HG03521 (cell line): ENCODE data around the gene GRID2.
A peak's percentile ranks its signal among the peaks of the same experiment; 100 is the strongest.

ENCODE experiments used
- ATAC-seq: cut with Tn5 transposase; IDR thresholded peaks from one replicate; pipeline ENCODE4 v1.9.1; 2021; ENCODE audit warnings: mild to moderate bottlenecking, moderate library complexity; ENCODE audit not compliant: unreplicated experiment

The GRID2 gene

DNA sequence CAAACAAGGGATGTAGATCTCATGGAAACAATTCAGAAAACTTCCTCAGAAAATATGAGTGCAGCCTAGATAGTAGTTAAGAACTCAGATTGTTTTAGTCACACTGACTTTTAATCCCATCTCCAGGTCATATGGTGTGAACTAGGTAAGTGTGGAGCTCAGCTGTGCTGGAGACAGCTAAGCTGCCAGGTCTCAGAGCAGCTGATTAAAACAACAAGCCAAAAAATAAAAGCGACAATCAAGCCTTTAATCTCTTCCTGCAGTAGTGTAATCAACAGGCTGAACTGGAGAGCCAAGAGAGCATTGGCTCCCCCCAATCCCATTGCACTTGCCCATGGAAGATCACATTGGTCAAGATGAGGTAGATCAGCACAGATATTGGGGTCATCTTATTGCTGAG is 1426.5 kb downstream of the GRID2 start:
- ATAC-seq, result no peak

DNA sequence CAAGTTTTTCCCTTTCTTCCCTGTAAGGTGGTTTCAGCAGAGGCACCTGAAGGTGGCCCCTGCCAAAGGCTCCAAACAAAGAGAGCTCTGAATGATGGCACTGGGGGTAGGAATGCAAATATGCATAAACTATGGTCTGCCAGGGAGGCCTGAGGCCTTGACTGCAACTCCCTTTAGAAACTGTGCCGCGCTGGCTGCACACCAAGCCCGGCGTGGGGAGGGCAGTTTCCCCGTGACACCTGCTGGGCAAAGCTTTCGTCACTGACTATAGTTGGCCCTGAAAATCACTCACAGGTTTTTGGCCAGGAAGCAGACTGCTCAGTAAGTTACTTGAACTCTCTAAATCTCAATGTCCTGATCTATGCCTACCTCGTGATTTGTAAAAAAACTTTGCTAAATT is 1427.0 kb downstream of the GRID2 start:
- ATAC-seq, result no peak

- no peak for ATAC-seq
Observed at GRCh38 chr4:93731456-93731855, 1427.7 kb downstream of the GRID2 start.

GRCh38 chr4:93732509-93732908 is 1428.7 kb downstream of the GRID2 start:
- no peak for ATAC-seq

- no peak for ATAC-seq
Observed at GRCh38 chr4:93740890-93741289, 1437.1 kb downstream of the GRID2 start.

DNA sequence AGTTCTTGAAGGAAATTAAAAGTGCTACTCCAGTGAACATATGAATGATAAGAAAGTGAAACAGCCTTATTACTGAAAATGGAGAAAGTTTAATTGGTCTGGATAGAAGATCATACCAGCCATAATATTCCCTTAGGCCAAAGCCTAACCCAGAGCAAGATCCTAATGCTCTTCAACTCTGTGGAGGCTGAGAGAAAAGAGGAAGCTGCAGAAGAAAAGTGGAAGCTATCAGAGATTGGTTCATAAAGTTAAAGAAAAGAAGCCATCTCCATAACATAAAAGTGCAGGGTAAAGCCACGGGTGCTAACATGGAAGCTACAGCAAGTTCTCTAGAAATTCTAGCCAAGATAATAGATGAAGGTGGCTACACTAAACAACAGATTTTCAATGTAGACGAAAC is 1439.3 kb downstream of the GRID2 start:
- ATAC-seq, result no peak

DNA sequence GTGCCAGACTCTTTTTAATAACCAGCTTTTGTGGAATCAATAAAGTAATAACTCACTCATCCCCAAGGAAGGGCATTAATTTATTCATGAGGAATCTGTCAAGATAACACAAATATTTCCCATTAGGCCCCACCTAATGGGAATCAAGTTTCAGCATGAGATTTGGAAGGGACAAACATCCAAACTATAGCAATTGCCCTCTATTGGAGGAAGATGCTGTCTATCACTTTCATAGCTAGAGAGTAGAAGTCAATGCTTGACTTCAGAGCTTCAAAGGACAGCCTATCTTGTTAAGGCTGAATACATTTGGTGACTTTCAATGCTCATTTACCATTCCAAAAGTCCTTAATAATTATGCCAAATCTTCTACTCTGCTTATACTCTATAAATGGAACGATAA is 1439.9 kb downstream of the GRID2 start:
- no peak for ATAC-seq

DNA sequence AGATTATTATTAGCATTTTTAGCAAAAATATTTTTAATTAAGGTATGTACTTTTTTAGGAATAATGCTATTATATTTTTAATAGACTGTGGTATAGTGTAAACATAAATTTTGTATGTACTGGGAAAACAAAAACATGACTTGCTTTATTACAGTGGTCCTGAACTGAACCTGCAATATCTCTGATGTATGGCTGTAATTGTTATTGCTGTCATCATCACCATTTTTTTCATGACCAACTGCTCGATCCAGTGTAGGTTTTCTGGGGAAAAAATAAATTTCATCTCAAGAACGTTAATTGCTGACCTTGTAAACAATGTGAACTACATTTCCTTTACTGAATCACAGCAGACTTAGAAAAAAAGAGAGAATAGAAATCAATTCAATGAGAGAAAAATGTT is 1441.2 kb downstream of the GRID2 start:
- no peak for ATAC-seq

DNA sequence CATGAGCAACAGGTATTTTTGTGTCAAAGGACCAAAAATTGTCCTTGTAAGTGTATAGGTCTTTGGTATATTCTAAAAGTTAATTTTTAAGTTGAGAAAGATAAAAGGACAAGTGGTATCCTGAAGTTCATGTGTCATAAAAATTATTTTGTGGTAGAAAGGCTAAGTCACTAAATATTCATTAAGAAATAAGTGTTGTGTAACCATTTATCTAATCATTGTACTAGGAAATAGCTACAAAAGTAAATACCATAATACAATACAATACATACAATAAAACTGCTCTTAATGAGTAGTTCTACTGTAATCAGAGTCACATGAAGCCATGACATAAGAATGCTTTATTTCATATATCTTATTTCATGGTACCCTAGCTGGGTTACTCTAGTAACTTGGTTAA is 1442.3 kb downstream of the GRID2 start:
- no peak for ATAC-seq

DNA sequence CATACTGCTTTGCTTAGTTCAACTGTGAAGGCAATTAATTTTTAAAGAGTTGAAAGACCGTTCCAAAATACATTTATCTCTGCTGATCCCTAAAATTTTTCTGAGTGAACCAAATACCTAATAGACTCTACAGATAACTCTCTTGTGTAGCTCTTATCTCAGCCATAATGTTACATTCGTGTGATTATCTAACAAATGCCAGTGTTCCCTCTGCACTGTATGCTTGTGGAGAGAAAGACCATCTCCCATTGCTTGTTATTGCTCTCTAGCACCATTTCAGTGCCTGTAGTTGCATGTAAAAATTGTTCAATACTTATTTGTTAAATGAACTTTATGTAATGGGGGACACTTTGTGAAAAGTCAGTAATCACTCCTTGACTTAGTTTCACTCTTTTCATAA is 1443.5 kb downstream of the GRID2 start:
- no peak for ATAC-seq

DNA sequence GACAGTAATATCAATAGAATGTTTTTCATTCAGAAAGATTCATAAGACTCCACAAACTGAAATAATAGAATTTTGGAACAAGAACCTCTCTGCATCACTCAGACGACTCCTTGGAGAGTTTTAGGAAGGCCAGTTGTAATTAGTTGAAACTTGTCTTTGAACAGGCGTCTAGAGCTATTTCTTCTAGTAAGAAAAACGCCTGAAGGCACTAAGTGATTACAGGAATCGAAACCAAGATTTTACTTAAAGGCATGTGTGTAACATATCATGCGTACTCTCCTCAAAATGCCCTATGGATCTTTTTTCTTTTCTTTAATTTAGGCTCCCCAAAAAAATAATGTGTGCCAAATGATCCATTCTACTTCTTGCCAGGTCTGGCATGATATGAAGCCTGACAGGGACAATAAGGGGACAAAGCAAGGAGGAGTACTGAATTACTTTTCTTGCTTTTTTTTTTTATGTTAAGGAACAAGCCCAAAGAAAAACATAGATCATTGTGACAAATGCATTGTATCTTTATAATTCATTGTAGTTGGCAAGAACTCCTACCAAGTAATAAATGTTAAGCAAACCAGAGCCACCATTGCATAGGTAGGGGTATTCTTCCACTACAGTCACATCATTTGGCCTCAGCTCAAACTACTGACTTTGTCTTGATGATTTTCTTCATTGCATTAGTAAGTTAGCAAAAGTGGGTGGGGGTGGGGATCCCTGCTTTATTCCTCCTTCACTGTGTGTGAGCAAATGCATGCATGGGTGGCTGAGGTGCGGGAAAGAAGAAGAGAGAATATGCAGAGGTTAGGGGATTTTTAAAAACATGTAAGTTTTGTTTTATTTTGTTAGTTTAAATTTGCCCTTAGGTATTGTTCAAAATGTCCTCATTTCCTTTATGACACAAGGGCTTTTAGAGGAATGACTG is 1444.9 kb downstream of the GRID2 start:
- ATAC-seq, result peak; percentile 11

- peak; percentile 81 for ATAC-seq
Observed at GRCh38 chr4:93749292-93749761, 1445.6 kb downstream of the GRID2 start.

DNA sequence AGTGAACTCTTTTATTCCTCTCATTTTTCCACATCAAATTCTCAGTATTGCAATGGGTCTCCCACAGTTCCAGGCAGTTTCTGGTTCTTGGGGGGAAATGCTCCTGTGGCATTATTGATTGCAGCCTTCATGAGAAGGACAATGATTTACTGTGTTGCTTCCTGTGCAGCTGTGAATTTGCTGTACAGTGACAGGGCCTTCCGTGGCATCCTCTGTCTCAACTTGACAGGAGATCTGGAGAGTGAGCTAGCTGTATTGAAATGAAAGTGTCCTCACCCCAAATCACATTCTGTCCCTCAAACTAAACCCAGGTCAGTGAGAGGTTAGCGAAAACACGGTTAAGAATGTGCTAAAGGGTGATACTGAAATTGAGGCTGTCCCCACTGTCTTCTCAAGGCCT is 1447.6 kb downstream of the GRID2 start:
- no peak for ATAC-seq

GRCh38 chr4:93756101-93756500 is 1452.3 kb downstream of the GRID2 start:
- no peak for ATAC-seq

GRCh38 chr4:93759506-93759905 is 1455.7 kb downstream of the GRID2 start:
- no peak for ATAC-seq

DNA sequence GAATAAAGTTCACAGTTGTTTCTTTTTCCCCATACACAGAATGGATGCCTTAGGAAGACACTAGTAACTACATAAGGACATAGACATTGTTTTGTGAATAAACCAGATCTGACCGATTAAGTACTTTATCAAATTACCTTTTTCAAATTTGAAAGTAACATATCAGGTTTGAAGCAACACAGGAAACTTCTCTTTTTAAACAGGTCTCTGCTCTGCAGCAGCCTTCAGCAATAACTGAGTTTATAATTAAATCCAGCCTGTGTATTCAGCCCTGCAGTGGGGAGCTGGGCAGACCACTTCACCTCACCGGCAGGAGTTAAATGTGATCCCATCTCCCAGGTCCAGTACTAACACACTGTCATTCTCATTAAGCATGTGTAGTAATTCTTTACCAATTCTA is 1456.5 kb downstream of the GRID2 start:
- ATAC-seq, result no peak

- no peak for ATAC-seq
Observed at GRCh38 chr4:93761286-93761685, 1457.5 kb downstream of the GRID2 start.

DNA sequence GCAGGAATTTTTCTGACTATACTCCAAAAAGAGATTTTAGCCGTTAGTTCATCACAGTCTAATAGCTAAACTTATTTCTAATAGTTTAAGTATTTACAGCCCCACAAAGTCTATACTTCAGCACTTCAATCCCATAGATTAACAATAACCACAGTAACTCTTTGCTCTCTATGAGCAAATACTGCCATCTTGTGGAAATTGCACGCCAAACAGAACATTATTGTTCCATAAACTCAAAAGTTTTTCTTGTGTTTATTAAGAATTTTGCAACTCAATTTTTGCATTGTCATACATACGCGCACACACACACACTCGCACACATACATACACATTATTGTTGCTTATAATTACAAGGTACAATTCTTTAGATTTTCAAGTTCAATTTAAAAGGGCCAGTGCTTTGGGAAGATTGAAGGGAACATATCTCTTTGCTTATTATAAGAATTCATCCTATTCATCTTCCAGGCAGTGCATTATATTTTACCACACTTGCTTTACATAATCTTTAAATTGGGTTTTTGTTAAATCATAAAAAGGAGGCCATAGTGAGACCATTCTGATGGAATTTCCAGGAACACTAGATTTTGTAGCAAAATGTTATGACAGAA is 1461.0 kb downstream of the GRID2 start:
- ATAC-seq, result peak; percentile 67

DNA sequence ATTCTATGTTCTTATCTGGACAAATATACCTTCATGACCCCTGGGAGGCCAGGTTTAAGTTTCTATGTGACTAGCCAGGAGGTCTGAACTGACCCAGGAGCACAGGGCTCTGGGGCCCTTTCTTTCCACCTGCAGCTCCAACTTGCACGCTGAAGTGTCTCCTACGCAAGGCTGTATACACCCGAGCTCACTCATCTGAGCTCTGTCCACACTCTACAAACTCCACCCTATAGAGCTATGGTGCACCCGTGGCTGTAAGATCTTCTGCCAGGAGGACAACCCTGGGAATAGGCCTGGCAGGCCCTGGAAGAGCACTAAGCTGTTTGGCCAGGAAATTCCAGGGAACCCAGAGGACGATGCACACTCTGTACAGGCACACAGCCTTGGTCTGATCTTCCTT is 1464.2 kb downstream of the GRID2 start:
- no peak for ATAC-seq

GRCh38 chr4:93770201-93770600 is 1466.4 kb downstream of the GRID2 start:
- ATAC-seq, result no peak

DNA sequence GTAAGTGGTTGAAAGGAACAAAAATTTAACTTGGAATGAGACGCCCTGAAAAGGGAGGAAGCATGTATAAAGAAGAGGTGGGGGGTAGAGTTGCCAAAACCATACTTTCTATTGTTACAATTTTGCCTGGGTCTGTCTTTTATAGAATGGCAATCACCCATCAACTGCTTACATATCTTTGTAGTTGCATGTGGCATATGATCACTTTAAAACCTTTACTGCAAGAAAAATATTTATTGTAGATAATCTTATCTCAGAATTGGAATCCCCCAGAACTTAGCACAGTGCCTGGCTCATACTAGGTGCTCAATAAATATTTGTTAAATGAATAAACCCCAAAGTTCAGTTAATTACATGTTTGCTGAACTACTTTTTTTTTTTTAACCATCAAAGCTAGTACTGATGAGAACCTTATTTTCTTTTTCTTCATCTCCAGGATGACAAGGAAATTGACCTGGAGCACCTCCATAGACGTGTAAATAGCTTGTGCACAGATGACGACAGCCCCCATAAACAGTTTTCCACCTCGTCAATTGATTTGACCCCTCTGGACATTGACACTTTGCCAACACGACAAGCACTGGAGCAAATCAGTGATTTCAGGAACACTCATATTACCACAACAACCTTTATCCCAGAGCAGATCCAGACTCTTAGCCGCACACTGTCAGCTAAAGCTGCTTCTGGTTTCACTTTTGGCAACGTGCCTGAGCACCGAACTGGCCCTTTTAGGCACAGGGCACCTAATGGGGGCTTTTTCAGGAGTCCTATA is 1468.1 kb downstream of the GRID2 start:
- ATAC-seq, result no peak

DNA sequence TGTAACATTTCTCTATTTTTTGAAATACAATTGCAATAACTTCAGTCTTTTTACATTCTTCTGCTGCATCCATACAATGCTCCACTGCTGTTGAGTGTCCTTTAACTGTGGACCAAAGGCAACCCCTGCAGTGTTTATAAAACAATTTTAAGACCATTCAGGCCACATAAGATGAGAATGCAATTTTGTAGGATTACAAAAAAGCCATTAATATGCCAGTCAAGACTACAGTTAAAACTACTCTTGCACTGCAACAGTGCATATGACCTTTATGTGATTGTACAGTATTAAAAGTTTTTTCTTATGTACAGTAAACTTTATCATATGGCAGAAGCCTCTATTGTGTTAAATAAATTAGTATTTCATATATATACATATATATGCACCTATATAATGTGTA is 1469.1 kb downstream of the GRID2 start:
- no peak for ATAC-seq
